ENCODE measurements around the gene ZNF32.

DNA sequence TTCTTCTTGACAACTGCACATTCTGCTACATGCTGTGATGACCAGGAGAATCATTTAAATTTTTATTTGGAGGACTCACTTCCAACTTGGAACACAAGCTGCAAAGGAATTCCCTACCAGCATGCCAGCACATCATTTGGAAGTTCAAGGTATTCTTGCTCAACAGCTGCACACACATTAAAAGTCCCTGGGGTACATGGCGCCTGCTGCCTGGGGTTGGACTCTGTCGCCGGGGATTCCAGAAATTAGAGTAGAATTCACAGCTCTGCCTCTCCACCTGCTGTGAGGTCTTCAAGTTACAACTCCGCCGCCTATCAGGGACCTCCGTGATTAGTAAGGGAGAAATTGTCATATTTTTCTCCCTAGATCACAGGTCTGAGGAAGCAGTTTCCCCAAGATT lies 1.1 kb downstream of the ZNF32 start:
- TF ChIP-seq, protein P1, sequence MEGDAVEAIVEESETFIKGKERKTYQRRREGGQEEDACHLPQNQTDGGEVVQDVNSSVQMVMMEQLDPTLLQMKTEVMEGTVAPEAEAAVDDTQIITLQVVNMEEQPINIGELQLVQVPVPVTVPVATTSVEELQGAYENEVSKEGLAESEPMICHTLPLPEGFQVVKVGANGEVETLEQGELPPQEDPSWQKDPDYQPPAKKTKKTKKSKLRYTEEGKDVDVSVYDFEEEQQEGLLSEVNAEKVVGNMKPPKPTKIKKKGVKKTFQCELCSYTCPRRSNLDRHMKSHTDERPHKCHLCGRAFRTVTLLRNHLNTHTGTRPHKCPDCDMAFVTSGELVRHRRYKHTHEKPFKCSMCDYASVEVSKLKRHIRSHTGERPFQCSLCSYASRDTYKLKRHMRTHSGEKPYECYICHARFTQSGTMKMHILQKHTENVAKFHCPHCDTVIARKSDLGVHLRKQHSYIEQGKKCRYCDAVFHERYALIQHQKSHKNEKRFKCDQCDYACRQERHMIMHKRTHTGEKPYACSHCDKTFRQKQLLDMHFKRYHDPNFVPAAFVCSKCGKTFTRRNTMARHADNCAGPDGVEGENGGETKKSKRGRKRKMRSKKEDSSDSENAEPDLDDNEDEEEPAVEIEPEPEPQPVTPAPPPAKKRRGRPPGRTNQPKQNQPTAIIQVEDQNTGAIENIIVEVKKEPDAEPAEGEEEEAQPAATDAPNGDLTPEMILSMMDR (conservative IDR thresholded peaks at IDR 0.05; ENCODE audit: low read length), result no peak
- no peak for TF ChIP-seq EZH2phosphoT487 (IDR thresholded peaks at IDR 0.05; ENCODE audit: borderline replicate concordance, low read depth, low read length)

All from OCI-LY7 (cell line).